ENCODE data around the gene NOS1.

The NOS1 gene

DNA sequence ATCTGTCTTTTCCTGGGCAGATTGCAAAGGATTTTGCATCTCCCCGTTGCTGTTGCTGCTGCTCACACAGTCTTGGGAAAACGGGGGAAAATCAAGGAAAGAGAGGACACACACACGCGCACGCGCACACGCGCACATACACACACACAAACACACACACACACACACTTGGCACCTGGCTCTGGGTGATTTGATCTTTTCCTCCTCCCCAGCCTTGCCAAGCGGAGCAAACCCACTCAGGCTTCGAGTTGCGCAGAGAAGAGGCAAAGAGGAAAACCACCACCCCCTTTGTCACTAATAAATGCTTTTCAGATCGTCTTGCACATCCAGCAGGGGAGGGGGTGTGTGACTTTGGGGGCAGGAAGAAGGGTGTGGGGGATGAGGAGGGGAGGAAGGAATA is 965 bp upstream of the NOS1 start:
- H2BK15ac ChIP-seq (ENCODE audit: low read depth, poor library complexity, severe bottlenecking), result no peak overlapping the region
- no peak overlapping the region for H3K23ac ChIP-seq (ENCODE audit: low read length in 2 of 2)
- no peaks in the 10 kb centered on the region for H3K79me1 ChIP-seq (replicated peaks; ENCODE audit: low read length, poor library complexity, severe bottlenecking)
- no peak overlapping the region for H2BK120ac ChIP-seq (ENCODE audit: low read depth, low read length)
- no peaks in the 10 kb centered on the region for H3K36me3 ChIP-seq (ENCODE audit: control insufficient read depth in 1 of 2, insufficient read depth in 2 of 2, low read depth in 1 of 2, low read length in 2 of 2)
- no peak overlapping the region for H2BK5ac ChIP-seq (ENCODE audit: low read depth, low read length, poor library complexity, severe bottlenecking)
- no peak overlapping the region for H3K4ac ChIP-seq (ENCODE audit: low read depth in 1 of 2, low read length in 2 of 2)
- no peak overlapping the region for H4K91ac ChIP-seq (ENCODE audit: low read length)
- no peak overlapping the region for H3K4me3 ChIP-seq (ENCODE audit: insufficient read depth in 1 of 2, low read depth in 1 of 2, low read length in 2 of 2)
- no peaks in the 10 kb centered on the region for H3K9me3 ChIP-seq (ENCODE audit: control insufficient read depth, low read length)
- DNase-seq, result no peak
- no peak overlapping the region for H3K27ac ChIP-seq (ENCODE audit: low read length, poor library complexity, severe bottlenecking)
- WGBS, result 87% methylated on average over 9 of the region's 12 CpGs
- no peak overlapping the region for H2BK12ac ChIP-seq (ENCODE audit: low read length in 2 of 2)
- no peak overlapping the region for H3K4me2 ChIP-seq (ENCODE audit: low read length, poor library complexity, severe bottlenecking)
- H4K8ac ChIP-seq (ENCODE audit: low read length), result no peak overlapping the region
- no peak overlapping the region for H2AFZ ChIP-seq (ENCODE audit: low read depth, low read length)
- no peak overlapping the region for H3K14ac ChIP-seq (ENCODE audit: low read length in 2 of 2)
- peaks cover 16% of the 10 kb centered on the region for H3K4me1 ChIP-seq (ENCODE audit: control insufficient read depth, insufficient read depth, low read depth, low read length)
- peaks cover 84 to 94% of the 10 kb centered on the region in 2 experiments for H3K27me3 ChIP-seq (ENCODE audit: control insufficient read depth in 1 of 2, insufficient read depth in 1 of 2, low read length in 2 of 2)
- no peak overlapping the region for H2AK5ac ChIP-seq (ENCODE audit: low read length, severe bottlenecking)
- H3K9ac ChIP-seq (ENCODE audit: low read length), result no peak overlapping the region
- H3K18ac ChIP-seq (ENCODE audit: low read depth in 1 of 2, low read length in 2 of 2), result no peak overlapping the region

DNA sequence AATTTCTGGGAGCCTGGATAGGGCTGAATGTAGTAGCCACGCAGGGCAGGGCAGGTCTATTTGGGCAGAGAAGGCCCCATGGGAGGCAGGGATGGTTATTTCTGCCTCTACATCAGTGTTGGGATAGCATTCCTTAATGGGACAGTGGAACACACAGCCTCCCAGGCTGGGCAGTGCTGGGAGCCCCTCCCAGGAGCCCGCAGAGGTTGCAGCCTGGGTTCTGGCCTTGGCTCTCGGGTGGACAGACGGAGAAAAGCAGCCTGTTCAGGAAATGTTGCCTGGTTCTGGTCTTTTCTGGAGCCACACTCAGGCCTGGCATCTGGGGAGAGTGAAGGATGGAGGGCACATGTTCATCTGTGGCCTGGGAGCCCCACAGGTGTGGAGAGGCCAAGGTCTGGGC is 479 bp upstream of the NOS1 start:
- H2AFZ ChIP-seq (ENCODE audit: low read depth, low read length), result no peak overlapping the region
- H3K23ac ChIP-seq (ENCODE audit: low read length in 2 of 2), result no peak overlapping the region
- no peak overlapping the region for H3K4me2 ChIP-seq (ENCODE audit: low read length, poor library complexity, severe bottlenecking)
- H3K18ac ChIP-seq (ENCODE audit: low read depth in 1 of 2, low read length in 2 of 2), result no peak overlapping the region
- no peak overlapping the region for H4K8ac ChIP-seq (ENCODE audit: low read length)
- no peak overlapping the region for H2AK5ac ChIP-seq (ENCODE audit: low read length, severe bottlenecking)
- no peak overlapping the region for H2BK15ac ChIP-seq (ENCODE audit: low read depth, poor library complexity, severe bottlenecking)
- no peaks in the 10 kb centered on the region for H3K36me3 ChIP-seq (ENCODE audit: control insufficient read depth in 1 of 2, insufficient read depth in 2 of 2, low read depth in 1 of 2, low read length in 2 of 2)
- H3K27me3 ChIP-seq (ENCODE audit: control insufficient read depth in 1 of 2, insufficient read depth in 1 of 2, low read length in 2 of 2), result peaks cover 85 to 96% of the 10 kb centered on the region in 2 experiments
- H3K4me3 ChIP-seq (ENCODE audit: insufficient read depth in 1 of 2, low read depth in 1 of 2, low read length in 2 of 2), result no peak overlapping the region
- peaks cover 16% of the 10 kb centered on the region for H3K4me1 ChIP-seq (ENCODE audit: control insufficient read depth, insufficient read depth, low read depth, low read length)
- H3K27ac ChIP-seq (ENCODE audit: low read length, poor library complexity, severe bottlenecking), result no peak overlapping the region
- H3K9ac ChIP-seq (ENCODE audit: low read length), result no peak overlapping the region
- no peaks in the 10 kb centered on the region for H3K9me3 ChIP-seq (ENCODE audit: control insufficient read depth, low read length)
- no peaks in the 10 kb centered on the region for H3K79me1 ChIP-seq (replicated peaks; ENCODE audit: low read length, poor library complexity, severe bottlenecking)
- DNase-seq, result no peak
- no peak overlapping the region for H2BK12ac ChIP-seq (ENCODE audit: low read length in 2 of 2)
- no peak overlapping the region for H2BK5ac ChIP-seq (ENCODE audit: low read depth, low read length, poor library complexity, severe bottlenecking)
- no peak overlapping the region for H3K14ac ChIP-seq (ENCODE audit: low read length in 2 of 2)
- no peak overlapping the region for H4K91ac ChIP-seq (ENCODE audit: low read length)
- no peak overlapping the region for H3K4ac ChIP-seq (ENCODE audit: low read depth in 1 of 2, low read length in 2 of 2)
- H2BK120ac ChIP-seq (ENCODE audit: low read depth, low read length), result no peak overlapping the region
- WGBS, result 47% methylated on average over 4 of the region's 4 CpGs

DNA sequence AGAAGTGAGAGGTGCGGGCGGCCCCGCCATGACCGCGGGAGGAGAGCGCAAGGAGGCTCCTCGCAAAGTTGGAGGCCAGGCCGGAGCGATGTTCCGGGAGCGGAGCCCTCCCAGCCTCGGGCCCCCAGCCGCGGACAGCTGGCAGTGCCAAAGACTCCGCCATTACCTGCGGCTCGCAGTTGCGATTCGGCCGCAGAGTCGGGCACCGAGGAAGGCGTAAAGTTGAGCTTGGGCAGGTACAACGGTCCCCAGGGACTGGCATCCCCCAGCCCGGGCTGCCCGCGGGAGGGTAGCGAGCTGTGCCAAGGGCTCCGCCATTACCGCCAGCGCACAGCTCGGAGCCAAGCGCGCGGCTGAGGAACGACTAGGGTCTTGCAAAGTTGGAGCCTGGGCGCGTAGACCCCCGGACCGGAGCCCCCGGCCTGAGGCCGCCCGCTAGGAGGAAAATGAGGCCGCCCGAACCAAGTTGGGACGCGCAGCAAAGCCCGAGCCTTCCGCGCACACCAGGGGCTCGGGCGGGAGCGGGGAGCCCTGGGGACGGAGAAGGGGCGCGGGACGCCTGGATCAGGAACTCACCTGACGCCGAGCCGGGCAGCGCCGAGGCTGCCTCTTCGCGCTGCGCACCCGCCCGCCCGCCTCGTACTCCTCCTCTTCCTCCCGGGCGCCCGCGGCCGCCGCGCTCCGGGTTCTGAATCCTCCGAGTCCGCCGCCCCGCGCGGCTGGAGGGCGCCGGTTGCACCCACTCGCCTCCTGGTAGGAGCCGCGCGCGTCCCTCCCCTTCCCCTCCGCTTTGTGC is 677 bp downstream of the NOS1 start:
- H3K14ac ChIP-seq (ENCODE audit: low read length in 2 of 2), result no peak overlapping the region
- no peak overlapping the region for H2AK5ac ChIP-seq (ENCODE audit: low read length, severe bottlenecking)
- H3K9me3 ChIP-seq (ENCODE audit: control insufficient read depth, low read length), result no peaks in the 10 kb centered on the region
- H3K4ac ChIP-seq (ENCODE audit: low read depth in 1 of 2, low read length in 2 of 2), result no peak overlapping the region
- H2BK12ac ChIP-seq (ENCODE audit: low read length in 2 of 2), result no peak overlapping the region
- peak overlapping the region; percentile 79 for H3K4me2 ChIP-seq (ENCODE audit: low read length, poor library complexity, severe bottlenecking)
- WGBS, result 1% methylated on average over 91 of the region's 91 CpGs
- no peak overlapping the region for H2BK15ac ChIP-seq (ENCODE audit: low read depth, poor library complexity, severe bottlenecking)
- no peak overlapping the region for H3K27ac ChIP-seq (ENCODE audit: low read length, poor library complexity, severe bottlenecking)
- peak overlapping the region in 1 of 2 experiments; percentile 55 for H3K4me3 ChIP-seq (ENCODE audit: insufficient read depth in 1 of 2, low read depth in 1 of 2, low read length in 2 of 2)
- H2AFZ ChIP-seq (ENCODE audit: low read depth, low read length), result no peak overlapping the region
- peaks cover 21% of the 10 kb centered on the region for H3K4me1 ChIP-seq (ENCODE audit: control insufficient read depth, insufficient read depth, low read depth, low read length)
- no peak overlapping the region for H4K91ac ChIP-seq (ENCODE audit: low read length)
- no peak overlapping the region for H3K23ac ChIP-seq (ENCODE audit: low read length in 2 of 2)
- H3K27me3 ChIP-seq (ENCODE audit: control insufficient read depth in 1 of 2, insufficient read depth in 1 of 2, low read length in 2 of 2), result peaks cover 79 to 94% of the 10 kb centered on the region in 2 experiments
- H3K79me1 ChIP-seq (replicated peaks; ENCODE audit: low read length, poor library complexity, severe bottlenecking), result no peaks in the 10 kb centered on the region
- no peak for DNase-seq
- H4K8ac ChIP-seq (ENCODE audit: low read length), result no peak overlapping the region
- H3K9ac ChIP-seq (ENCODE audit: low read length), result no peak overlapping the region
- H2BK120ac ChIP-seq (ENCODE audit: low read depth, low read length), result no peak overlapping the region
- no peak overlapping the region for H3K18ac ChIP-seq (ENCODE audit: low read depth in 1 of 2, low read length in 2 of 2)
- H2BK5ac ChIP-seq (ENCODE audit: low read depth, low read length, poor library complexity, severe bottlenecking), result no peak overlapping the region
- H3K36me3 ChIP-seq (ENCODE audit: control insufficient read depth in 1 of 2, insufficient read depth in 2 of 2, low read depth in 1 of 2, low read length in 2 of 2), result no peaks in the 10 kb centered on the region

DNA sequence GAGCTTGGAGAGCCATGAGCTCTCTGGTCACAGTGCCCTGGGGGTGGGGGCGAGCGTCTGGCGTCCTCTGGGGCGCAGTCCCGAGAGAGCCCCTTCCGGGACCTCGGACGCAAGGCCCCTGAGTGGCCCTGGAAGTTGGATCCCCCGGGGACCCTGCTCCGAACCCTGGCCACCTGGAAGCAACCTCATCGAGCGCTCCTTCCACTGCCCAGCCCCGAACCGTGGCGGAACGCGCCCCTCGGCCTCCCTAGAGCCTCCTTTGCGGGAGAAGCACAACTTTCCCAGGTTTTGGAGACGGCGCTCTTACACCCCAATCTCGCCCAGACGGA is 1.2 kb downstream of the NOS1 start:
- Histone ChIP-seq H3K4me3 (ENCODE audit: insufficient read depth in 1 of 2, low read depth in 1 of 2, low read length in 2 of 2) (peak overlapping the region in 1 of 2 experiments; percentile 55), H3K4me1 (ENCODE audit: control insufficient read depth, insufficient read depth, low read depth, low read length) (peaks cover 21% of the 10 kb centered on the region), H2AK5ac (ENCODE audit: low read length, severe bottlenecking) (no peak overlapping the region), H3K79me1 (replicated peaks; ENCODE audit: low read length, poor library complexity, severe bottlenecking) (no peaks in the 10 kb centered on the region), H3K27ac (ENCODE audit: low read length, poor library complexity, severe bottlenecking) (no peak overlapping the region), H3K9me3 (ENCODE audit: control insufficient read depth, low read length) (no peaks in the 10 kb centered on the region), H3K4me2 (ENCODE audit: low read length, poor library complexity, severe bottlenecking) (peak overlapping the region; percentile 79), H3K23ac (ENCODE audit: low read length in 2 of 2) (no peak overlapping the region), H4K91ac (ENCODE audit: low read length) (no peak overlapping the region), H2BK15ac (ENCODE audit: low read depth, poor library complexity, severe bottlenecking) (no peak overlapping the region), H2BK5ac (ENCODE audit: low read depth, low read length, poor library complexity, severe bottlenecking) (no peak overlapping the region), H3K36me3 (ENCODE audit: control insufficient read depth in 1 of 2, insufficient read depth in 2 of 2, low read depth in 1 of 2, low read length in 2 of 2) (no peaks in the 10 kb centered on the region), H3K9ac (ENCODE audit: low read length) (no peak overlapping the region), H4K8ac (ENCODE audit: low read length) (no peak overlapping the region), H2BK12ac (ENCODE audit: low read length in 2 of 2) (no peak overlapping the region), H3K18ac (ENCODE audit: low read depth in 1 of 2, low read length in 2 of 2) (no peak overlapping the region), H2BK120ac (ENCODE audit: low read depth, low read length) (no peak overlapping the region), H2AFZ (ENCODE audit: low read depth, low read length) (no peak overlapping the region), H3K27me3 (ENCODE audit: control insufficient read depth in 1 of 2, insufficient read depth in 1 of 2, low read length in 2 of 2) (peaks cover 74 to 91% of the 10 kb centered on the region in 2 experiments), H3K4ac (ENCODE audit: low read depth in 1 of 2, low read length in 2 of 2) (no peak overlapping the region), H3K14ac (ENCODE audit: low read length in 2 of 2) (no peak overlapping the region)
- no peak for DNase-seq
- WGBS, result 3% methylated on average over 22 of the region's 23 CpGs
